ENCODE measurements around the gene MAP2K4. TPM values are rescaled to one million over a fixed set of nuclear protein-coding genes. Genes with fewer than 3 reads are reported as not detected.

MAP2K4 gene
- total RNA-seq, 1 donor = 39.3 TPM

DNA sequence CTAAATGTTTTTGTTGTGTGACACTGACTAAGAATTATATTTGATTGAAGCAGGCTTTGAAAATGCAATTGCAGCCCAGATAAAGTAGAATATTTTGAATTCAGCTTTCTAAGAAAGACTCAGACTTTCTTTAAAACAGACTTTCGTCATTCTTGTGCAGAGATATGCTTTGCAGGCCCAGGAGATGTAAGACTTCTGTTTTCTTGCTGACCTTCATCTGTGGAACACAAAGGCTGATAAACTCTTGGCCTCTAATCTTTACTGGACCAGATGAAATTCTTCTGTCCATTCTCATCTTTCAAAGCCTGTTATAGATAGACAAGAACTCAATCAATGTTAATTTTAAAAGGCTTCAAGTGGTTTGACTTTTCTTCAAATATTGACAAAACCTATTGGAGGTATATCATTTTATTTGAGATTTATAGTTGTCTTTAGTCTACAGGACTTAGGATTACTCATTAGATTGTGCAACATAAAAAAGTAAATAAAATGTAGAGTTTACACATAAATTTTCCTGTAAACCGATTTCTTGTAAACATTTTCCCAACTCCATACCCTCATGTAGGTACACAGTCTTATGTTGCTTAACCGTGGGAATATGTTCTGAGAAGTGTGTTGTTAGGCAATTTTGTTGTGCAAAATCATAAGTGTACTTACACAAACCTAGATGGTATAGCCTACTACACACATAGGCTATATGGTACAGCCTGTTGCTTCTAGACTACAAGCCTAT, 94.2 kb downstream of the MAP2K4 start:
- no peak for TF ChIP-seq CTCF (IDR thresholded peaks at IDR 0.05; ENCODE audit: insufficient read depth, low read depth, low read length)
- no peak overlapping the region for H3K4me3 ChIP-seq (ENCODE audit: low read depth, low read length)
- peak; percentile 87 for DNase-seq (ENCODE audit: low read depth)

DNA sequence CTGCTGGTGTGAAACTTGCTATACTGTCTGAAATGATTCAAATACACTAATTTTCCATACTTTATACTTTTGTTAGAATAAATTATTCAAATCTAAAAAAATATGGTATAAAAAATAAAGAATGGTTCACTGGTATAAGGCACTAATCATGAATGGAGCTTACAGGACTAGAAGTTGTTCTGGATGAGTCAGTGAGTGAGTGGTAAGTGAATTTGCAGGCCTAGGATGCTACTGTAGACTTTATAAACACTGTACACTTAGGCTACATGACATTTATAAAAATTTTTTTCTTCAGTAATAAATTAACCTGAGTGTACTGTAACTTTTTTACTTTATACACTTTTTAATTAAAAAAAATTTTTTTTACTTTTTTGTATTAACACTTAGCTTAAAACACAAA, 95.5 kb downstream of the MAP2K4 start:
- DNase-seq (ENCODE audit: low read depth) = no peak
- no peak for TF ChIP-seq CTCF (IDR thresholded peaks at IDR 0.05; ENCODE audit: insufficient read depth, low read depth, low read length)
- no peak overlapping the region for H3K4me3 ChIP-seq (ENCODE audit: low read depth, low read length)

GRCh38 chr17:12118617-12119016, 97.9 kb downstream of the MAP2K4 start:
- no peak for TF ChIP-seq CTCF (IDR thresholded peaks at IDR 0.05; ENCODE audit: insufficient read depth, low read depth, low read length)
- no peak overlapping the region for H3K4me3 ChIP-seq (ENCODE audit: low read depth, low read length)
- no peak for DNase-seq (ENCODE audit: low read depth)

- no peak for TF ChIP-seq CTCF (IDR thresholded peaks at IDR 0.05; ENCODE audit: insufficient read depth, low read depth, low read length)
- H3K4me3 ChIP-seq (ENCODE audit: low read depth, low read length) = no peak overlapping the region
- peak; percentile 10 for DNase-seq (ENCODE audit: low read depth)
Measured at GRCh38 chr17:12122075-12122474, 101.4 kb downstream of the MAP2K4 start.

- peak; percentile 6 for DNase-seq (ENCODE audit: low read depth)
- no peak overlapping the region for H3K4me3 ChIP-seq (ENCODE audit: low read depth, low read length)
- TF ChIP-seq CTCF (IDR thresholded peaks at IDR 0.05; ENCODE audit: insufficient read depth, low read depth, low read length) = no peak
Measured at GRCh38 chr17:12127177-12127576, 106.5 kb downstream of the MAP2K4 start.

GRCh38 chr17:12127667-12128066, 107.0 kb downstream of the MAP2K4 start:
- no peak for TF ChIP-seq CTCF (IDR thresholded peaks at IDR 0.05; ENCODE audit: insufficient read depth, low read depth, low read length)
- no peak for DNase-seq (ENCODE audit: low read depth)
- no peak overlapping the region for H3K4me3 ChIP-seq (ENCODE audit: low read depth, low read length)

DNA sequence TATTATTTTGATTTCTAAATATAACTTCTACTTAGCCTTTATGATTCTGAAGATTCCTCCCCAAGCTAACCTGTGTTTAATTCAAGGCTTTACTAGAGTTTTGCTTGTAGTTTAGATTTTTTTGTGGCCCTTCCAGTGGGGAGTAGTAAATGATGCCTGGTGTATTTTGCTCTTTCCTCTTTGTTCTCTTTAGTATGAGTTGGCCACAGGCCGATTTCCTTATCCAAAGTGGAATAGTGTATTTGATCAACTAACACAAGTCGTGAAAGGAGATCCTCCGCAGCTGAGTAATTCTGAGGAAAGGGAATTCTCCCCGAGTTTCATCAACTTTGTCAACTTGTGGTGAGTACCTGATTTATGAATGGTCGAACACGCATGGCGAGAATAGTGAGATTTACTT, 108.3 kb downstream of the MAP2K4 start:
- no peak for DNase-seq (ENCODE audit: low read depth)
- no peak for TF ChIP-seq CTCF (IDR thresholded peaks at IDR 0.05; ENCODE audit: insufficient read depth, low read depth, low read length)
- H3K4me3 ChIP-seq (ENCODE audit: low read depth, low read length) = no peak overlapping the region
